DLD1 (cell line): ENCODE measurements around the gene OMD.

Source experiments
- in situ Hi-C: cut with HindIII; loops from 2 replicates; pipeline ENCODE4 v1.10.0; 2017; ENCODE audit warnings: low sequenced_read_pairs

Gene OMD

DNA sequence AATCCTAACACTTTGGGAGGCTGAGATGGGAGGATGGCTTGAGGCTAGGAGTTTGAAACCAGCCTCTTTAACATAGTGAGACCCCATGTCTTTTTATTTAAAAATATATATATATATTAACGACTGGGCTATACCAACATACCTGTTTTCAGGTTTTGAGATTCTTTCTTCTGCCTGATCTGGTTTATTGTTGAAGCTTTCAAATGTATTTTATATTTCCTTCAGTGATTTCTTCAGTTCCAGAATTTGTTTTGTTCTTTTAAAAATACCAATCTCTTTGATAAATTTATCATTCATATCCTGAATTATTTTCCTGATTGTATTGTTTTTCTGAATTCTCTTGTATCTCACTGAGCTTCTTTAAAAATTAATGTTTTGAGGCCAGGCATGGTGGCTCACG, 51.1 kb downstream of the OMD start:
- in situ Hi-C loops, result no loop called here

- in situ Hi-C loops, result no loop called here
These were observed 55.2 kb downstream of the OMD start for GRCh38 chr9:92369075-92369474.
